Measurements from ENCODE around the gene SFXN5.

SFXN5 gene

GRCh38 chr2:73085691-73086090 is 14.2 kb upstream of the SFXN5 start:
- Histone ChIP-seq H3K9me3 (ENCODE audit: control insufficient read depth in 5 of 5, low read length in 5 of 5) (no peaks in the 10 kb centered on the region), H3K36me3 (ENCODE audit: control insufficient read depth in 5 of 5, insufficient read depth in 5 of 5, low read length in 5 of 5) (peaks cover 0 to 54% (median 34%) of the 10 kb centered on the region in 5 donors), H3K9ac (ENCODE audit: low read length in 5 of 5) (no peak overlapping the region), H3K27me3 (ENCODE audit: control insufficient read depth in 5 of 5, insufficient read depth in 4 of 5, low read length in 5 of 5) (no peaks in the 10 kb centered on the region), H3K4me1 (ENCODE audit: control insufficient read depth in 5 of 5, insufficient read depth in 5 of 5, low read length in 5 of 5) (peaks cover 0 to 21% (median 6%) of the 10 kb centered on the region in 5 donors), H3K4me3 (ENCODE audit: low read depth in 1 of 5, low read length in 5 of 5) (no peak overlapping the region), H3K27ac (ENCODE audit: low read depth, low read length) (no peak overlapping the region)

GRCh38 chr2:73084971-73085370 is 13.5 kb upstream of the SFXN5 start:
- Histone ChIP-seq H3K27ac (ENCODE audit: low read depth, low read length) (no peak overlapping the region), H3K4me3 (ENCODE audit: low read depth in 1 of 5, low read length in 5 of 5) (no peak overlapping the region), H3K9me3 (ENCODE audit: control insufficient read depth in 5 of 5, low read length in 5 of 5) (no peaks in the 10 kb centered on the region), H3K36me3 (ENCODE audit: control insufficient read depth in 5 of 5, insufficient read depth in 5 of 5, low read length in 5 of 5) (peaks cover 0 to 61% (median 38%) of the 10 kb centered on the region in 5 donors), H3K9ac (ENCODE audit: low read length in 5 of 5) (no peak overlapping the region), H3K4me1 (ENCODE audit: control insufficient read depth in 5 of 5, insufficient read depth in 5 of 5, low read length in 5 of 5) (peaks cover 0 to 20% (median 4%) of the 10 kb centered on the region in 5 donors), H3K27me3 (ENCODE audit: control insufficient read depth in 5 of 5, insufficient read depth in 4 of 5, low read length in 5 of 5) (no peaks in the 10 kb centered on the region)

- H3K9ac ChIP-seq (ENCODE audit: low read length in 5 of 5) = no peak overlapping the region
Measured at GRCh38 chr2:73083886-73084800, 12.6 kb upstream of the SFXN5 start.

DNA sequence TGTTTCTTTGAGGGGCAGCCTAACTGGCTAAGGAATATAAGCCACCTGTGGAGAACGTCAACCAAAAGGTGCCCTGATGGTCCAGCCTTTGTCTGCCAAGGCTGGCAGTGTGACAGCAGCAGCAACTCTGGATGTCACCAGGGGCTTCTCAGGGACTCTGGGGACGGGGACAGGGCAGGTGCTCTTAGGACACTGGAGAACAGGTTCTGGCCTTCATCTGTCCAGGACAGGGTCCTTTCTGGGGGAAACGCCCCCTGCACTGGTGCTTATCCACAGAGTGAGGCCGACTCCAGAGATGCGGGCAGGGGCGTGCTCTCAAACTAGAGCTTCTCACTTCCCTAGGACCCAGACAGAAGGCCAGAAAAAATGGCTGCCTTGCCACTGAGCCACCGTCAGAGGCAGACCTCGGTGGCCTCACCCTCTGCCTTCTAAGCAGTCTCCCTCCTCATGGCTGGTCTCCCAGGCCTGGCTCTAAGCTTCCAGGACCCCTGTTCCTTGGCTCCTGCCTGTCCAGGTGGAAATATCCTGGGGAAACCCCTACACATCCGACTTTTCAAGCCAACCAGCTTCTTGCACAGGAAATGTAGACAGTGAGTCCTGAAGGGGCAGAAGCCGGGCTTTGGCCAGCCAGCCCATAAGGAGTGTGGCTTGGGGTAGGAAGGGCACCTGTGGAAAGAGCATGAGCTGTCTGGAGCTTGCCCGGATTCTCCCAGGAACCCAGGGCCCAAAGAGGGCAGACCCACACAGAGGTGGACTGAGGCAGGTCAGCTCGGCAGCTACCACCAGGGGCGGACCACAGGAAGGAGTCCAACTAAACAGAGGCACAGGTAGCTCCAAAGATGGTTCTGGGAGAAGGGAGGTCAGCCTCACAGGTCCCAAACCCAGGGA is 11.3 kb upstream of the SFXN5 start:
- peaks cover 0 to 56% (median 29%) of the 10 kb centered on the region in 5 donors for H3K36me3 ChIP-seq (ENCODE audit: control insufficient read depth in 5 of 5, insufficient read depth in 5 of 5, low read length in 5 of 5)
- H3K4me3 ChIP-seq (ENCODE audit: low read depth in 1 of 5, low read length in 5 of 5) = no peak overlapping the region
- no peaks in the 10 kb centered on the region for H3K27me3 ChIP-seq (ENCODE audit: control insufficient read depth in 5 of 5, insufficient read depth in 4 of 5, low read length in 5 of 5)
- H3K27ac ChIP-seq (ENCODE audit: low read depth, low read length) = no peak overlapping the region
- H3K9me3 ChIP-seq (ENCODE audit: control insufficient read depth in 5 of 5, low read length in 5 of 5) = no peaks in the 10 kb centered on the region
- peaks cover 0 to 14% (median 0%) of the 10 kb centered on the region in 5 donors for H3K4me1 ChIP-seq (ENCODE audit: control insufficient read depth in 5 of 5, insufficient read depth in 5 of 5, low read length in 5 of 5)
- H3K9ac ChIP-seq (ENCODE audit: low read length in 5 of 5) = peak overlapping the region in 1 of 5 donors; percentile 23

More at GRCh38 chr2:73083886-73084800, 12.6 kb upstream of the SFXN5 start:
- Histone ChIP-seq H3K9me3 (ENCODE audit: control insufficient read depth in 5 of 5, low read length in 5 of 5) (no peaks in the 10 kb centered on the region), H3K4me1 (ENCODE audit: control insufficient read depth in 5 of 5, insufficient read depth in 5 of 5, low read length in 5 of 5) (peaks cover 0 to 14% (median 0%) of the 10 kb centered on the region in 5 donors), H3K27ac (ENCODE audit: low read depth, low read length) (no peak overlapping the region), H3K27me3 (ENCODE audit: control insufficient read depth in 5 of 5, insufficient read depth in 4 of 5, low read length in 5 of 5) (no peaks in the 10 kb centered on the region), H3K36me3 (ENCODE audit: control insufficient read depth in 5 of 5, insufficient read depth in 5 of 5, low read length in 5 of 5) (peaks cover 0 to 69% (median 41%) of the 10 kb centered on the region in 5 donors), H3K4me3 (ENCODE audit: low read depth in 1 of 5, low read length in 5 of 5) (no peak overlapping the region)

GRCh38 chr2:73081181-73081671 is 9.7 kb upstream of the SFXN5 start:
- H3K27me3 ChIP-seq (ENCODE audit: control insufficient read depth in 5 of 5, insufficient read depth in 4 of 5, low read length in 5 of 5) = no peaks in the 10 kb centered on the region
- no peak overlapping the region for H3K9ac ChIP-seq (ENCODE audit: low read length in 5 of 5)
- no peaks in the 10 kb centered on the region for H3K9me3 ChIP-seq (ENCODE audit: control insufficient read depth in 5 of 5, low read length in 5 of 5)
- peaks cover 0 to 40% (median 16%) of the 10 kb centered on the region in 5 donors for H3K36me3 ChIP-seq (ENCODE audit: control insufficient read depth in 5 of 5, insufficient read depth in 5 of 5, low read length in 5 of 5)
- no peak overlapping the region for H3K27ac ChIP-seq (ENCODE audit: low read depth, low read length)
- no peak overlapping the region for H3K4me3 ChIP-seq (ENCODE audit: low read depth in 1 of 5, low read length in 5 of 5)
- peaks cover 0 to 14% (median 0%) of the 10 kb centered on the region in 5 donors for H3K4me1 ChIP-seq (ENCODE audit: control insufficient read depth in 5 of 5, insufficient read depth in 5 of 5, low read length in 5 of 5)

DNA sequence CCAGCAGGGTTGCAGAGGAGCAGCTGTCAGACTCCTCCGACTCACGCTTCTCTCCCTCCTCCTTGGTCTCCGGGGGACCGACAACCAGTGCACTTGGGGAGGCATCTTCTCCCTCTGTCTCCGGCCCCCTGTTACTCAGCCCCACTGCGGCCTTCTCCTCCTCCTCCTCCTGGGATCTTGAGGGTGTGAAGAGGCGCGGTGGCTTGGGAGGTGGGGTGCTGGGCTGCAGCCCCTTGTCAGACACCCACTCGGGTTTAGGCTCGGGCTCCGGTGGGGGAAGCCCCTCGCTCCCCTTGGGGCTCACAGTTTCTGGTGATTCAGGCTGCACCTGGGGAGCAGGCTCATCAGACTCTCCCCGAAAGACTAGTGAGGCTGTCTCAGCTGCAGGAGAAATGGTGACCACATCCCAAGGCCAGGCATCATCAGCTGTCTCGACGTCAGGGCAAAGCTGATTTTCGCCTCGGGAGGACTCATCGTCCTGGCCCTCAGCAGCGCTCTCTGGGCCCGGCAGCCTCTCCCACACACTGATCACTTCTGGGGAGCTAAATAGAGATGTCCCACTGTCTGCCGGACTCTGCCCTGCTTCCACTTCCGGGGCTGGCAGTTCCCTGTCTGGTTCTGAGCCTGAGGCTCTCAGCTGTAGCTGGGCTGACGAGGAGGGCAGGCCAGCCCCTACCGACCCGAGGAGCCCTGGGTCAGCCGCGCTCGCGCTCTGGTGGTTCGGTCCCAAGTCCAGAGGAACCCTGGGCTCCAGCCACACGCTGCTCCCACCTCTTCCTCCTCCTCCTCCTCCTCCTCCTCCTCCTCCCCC is 9.0 kb upstream of the SFXN5 start:
- Histone ChIP-seq H3K9ac (ENCODE audit: low read length in 5 of 5) (peak overlapping the region in 1 of 5 donors; percentile 12), H3K4me1 (ENCODE audit: control insufficient read depth in 5 of 5, insufficient read depth in 5 of 5, low read length in 5 of 5) (peaks cover 0 to 14% (median 0%) of the 10 kb centered on the region in 5 donors), H3K27me3 (ENCODE audit: control insufficient read depth in 5 of 5, insufficient read depth in 4 of 5, low read length in 5 of 5) (no peaks in the 10 kb centered on the region), H3K4me3 (ENCODE audit: low read depth in 1 of 5, low read length in 5 of 5) (no peak overlapping the region), H3K9me3 (ENCODE audit: control insufficient read depth in 5 of 5, low read length in 5 of 5) (no peaks in the 10 kb centered on the region), H3K36me3 (ENCODE audit: control insufficient read depth in 5 of 5, insufficient read depth in 5 of 5, low read length in 5 of 5) (peaks cover 0 to 44% (median 15%) of the 10 kb centered on the region in 5 donors), H3K27ac (ENCODE audit: low read depth, low read length) (no peak overlapping the region)

GRCh38 chr2:73079636-73080035 is 8.1 kb upstream of the SFXN5 start:
- Histone ChIP-seq H3K36me3 (ENCODE audit: control insufficient read depth in 5 of 5, insufficient read depth in 5 of 5, low read length in 5 of 5) (peaks cover 0 to 51% (median 18%) of the 10 kb centered on the region in 5 donors), H3K4me3 (ENCODE audit: low read depth in 1 of 5, low read length in 5 of 5) (no peak overlapping the region), H3K27ac (ENCODE audit: low read depth, low read length) (no peak overlapping the region), H3K9ac (ENCODE audit: low read length in 5 of 5) (no peak overlapping the region), H3K27me3 (ENCODE audit: control insufficient read depth in 5 of 5, insufficient read depth in 4 of 5, low read length in 5 of 5) (no peaks in the 10 kb centered on the region), H3K4me1 (ENCODE audit: control insufficient read depth in 5 of 5, insufficient read depth in 5 of 5, low read length in 5 of 5) (peaks cover 0 to 12% (median 2%) of the 10 kb centered on the region in 5 donors), H3K9me3 (ENCODE audit: control insufficient read depth in 5 of 5, low read length in 5 of 5) (no peaks in the 10 kb centered on the region)

DNA sequence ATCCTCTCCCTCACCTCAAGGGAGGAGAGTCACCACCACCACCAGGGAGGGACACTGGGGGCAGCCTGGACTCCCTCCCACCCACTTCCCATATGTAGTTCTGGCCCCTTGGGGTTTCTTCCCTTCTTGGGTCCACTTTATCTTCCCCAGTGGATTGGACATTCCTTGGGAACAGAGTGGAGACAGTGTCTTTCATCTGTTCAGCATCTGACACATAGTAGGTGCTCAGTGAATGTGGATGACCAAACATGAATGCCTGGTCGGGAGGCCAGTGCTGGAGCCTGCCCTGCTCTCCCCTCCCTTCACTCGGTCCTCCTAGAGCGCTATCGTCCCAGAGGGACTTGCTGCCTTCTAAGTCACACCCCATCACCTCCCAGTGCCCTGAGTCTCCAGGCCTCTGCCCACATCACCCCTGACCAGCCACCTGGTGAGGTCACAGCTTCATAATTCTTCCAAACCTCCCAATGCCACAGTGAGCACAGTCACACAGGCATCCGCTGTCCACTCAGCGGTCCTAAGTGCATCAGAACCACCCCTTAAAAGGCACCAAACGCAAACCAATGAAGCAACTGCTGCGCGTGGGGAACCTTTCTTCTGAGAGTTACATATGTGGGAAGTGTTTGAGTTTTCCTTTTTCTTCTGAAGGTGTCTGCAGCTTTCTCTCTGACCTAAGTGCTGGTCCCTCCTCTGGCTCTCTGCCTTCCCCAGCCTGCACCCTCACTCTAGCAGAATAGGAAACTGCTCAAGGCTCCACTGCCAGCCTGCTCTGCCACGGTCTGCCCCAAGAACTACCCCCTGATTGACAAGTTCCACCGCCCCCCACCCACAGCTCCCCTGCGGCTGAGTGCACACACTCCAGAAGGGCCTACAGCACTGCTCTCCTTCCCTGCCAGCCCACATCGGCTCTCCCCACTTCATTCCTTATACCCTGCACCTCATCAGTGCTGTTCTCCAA is 7.2 kb upstream of the SFXN5 start:
- Histone ChIP-seq H3K9ac (ENCODE audit: low read length in 5 of 5) (peak overlapping the region in 1 of 5 donors; percentile 24), H3K4me1 (ENCODE audit: control insufficient read depth in 5 of 5, insufficient read depth in 5 of 5, low read length in 5 of 5) (peaks cover 0 to 6% (median 2%) of the 10 kb centered on the region in 5 donors), H3K4me3 (ENCODE audit: low read depth in 1 of 5, low read length in 5 of 5) (no peak overlapping the region), H3K27ac (ENCODE audit: low read depth, low read length) (no peak overlapping the region), H3K9me3 (ENCODE audit: control insufficient read depth in 5 of 5, low read length in 5 of 5) (no peaks in the 10 kb centered on the region), H3K27me3 (ENCODE audit: control insufficient read depth in 5 of 5, insufficient read depth in 4 of 5, low read length in 5 of 5) (no peaks in the 10 kb centered on the region), H3K36me3 (ENCODE audit: control insufficient read depth in 5 of 5, insufficient read depth in 5 of 5, low read length in 5 of 5) (peaks cover 0 to 43% (median 14%) of the 10 kb centered on the region in 5 donors)
